HL-60/S4 treated with phorbol 12-myristate 13-acetate at 8.2 ng/mL for 4 days and 3 days (cell line): Measurements from ENCODE around the gene SLC8A3.

ENCODE experiments used
- in situ Hi-C: fragments of 300-500 bp; cut with MboI; formaldehyde crosslinking; loops from 2 replicates; pipeline ENCODE4 v1.15.0; 2022; ENCODE audit warnings: low sequenced_read_pairs

The SLC8A3 gene

DNA sequence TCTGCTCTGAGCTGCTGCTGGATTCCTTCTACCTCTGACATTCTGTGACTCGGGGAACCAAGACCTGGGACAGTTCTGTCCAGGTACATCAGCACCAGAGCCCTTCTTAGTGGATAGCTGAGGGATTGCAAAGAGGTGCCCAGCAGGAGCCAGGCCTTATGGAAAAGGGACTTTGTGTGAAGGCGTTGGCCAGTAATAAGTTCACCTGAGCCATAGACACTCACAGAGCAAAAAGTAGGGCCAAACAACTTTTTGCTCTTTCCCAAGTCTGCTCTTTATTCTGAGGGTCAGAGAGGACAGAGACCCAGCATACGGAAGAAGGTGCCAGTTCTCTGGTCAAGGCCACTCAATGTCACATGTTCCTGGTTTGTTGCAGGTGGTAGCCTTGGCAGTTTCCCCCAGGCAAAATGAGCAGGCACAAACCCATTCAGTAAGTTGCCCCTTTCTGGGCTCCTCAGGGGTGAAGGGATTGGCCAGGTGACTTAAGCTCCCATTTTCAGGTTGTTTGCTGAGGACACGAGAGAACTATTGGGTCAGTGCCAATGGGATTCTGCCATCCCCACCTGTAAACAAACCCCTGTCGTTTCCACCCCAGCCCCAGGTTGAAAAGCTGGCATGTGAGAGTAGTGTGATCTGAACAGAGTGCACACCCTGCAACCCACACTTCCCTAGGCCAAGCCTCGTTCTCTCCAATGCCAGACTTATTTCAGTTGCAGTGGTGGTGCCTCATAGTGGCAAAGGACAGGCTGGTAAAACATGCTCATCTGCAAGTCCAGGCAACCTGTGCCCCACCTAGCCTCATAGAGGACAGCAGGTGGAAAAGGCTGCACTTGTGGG, 159.2 kb downstream of the SLC8A3 start:
- in situ Hi-C loops: no loop called here

DNA sequence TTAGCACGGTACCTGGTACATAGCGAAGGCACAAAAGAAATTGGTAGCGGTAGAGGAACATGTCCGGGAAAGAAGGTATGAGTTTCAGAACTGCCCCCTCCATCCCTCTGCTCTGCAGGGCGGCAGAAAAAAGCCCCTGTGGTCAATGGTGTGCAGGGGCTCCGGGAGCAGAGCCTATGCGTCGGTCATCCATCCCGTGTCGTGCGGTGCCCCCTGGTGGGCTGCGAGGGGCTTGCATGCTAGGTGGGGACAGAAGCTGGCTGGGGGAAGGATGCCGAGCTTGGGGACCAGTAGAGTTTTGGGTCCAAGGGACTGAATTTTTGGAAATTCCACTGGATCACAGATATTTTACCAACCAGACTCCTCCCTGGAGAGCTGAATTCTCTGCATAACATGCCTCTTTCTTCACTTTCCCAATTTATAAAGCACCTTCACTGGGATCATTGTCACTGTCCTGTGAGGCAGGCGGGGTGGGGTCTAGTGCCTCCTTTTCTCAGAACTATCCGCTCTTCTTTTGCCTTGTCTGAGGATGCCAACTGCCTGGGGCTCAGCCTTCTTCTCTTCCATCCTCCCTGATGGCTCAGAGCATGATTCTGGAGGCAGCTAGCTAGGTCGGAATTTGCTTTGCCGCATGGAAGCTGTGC, 160.8 kb downstream of the SLC8A3 start:
- in situ Hi-C loops: no loop called here

DNA sequence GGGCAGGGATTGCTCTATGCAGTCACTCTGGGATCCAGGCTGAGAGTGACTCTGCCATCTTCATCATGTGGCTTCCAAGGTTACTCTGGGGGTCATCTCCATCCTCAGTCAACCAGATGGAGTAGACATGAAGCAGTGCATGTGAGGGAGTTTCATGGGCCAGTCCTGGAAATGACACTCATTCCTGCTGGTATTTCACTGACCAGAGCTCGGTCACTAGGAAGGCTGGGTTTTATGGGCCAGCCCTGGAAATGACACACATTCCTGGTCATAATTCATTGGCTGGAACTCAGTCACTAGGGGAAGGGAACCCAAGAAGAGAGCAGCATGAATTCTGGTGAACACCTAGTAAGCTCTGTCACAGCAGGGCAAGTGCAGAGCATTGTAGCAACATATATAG, 164.9 kb downstream of the SLC8A3 start:
- in situ Hi-C loops: no loop called here

DNA sequence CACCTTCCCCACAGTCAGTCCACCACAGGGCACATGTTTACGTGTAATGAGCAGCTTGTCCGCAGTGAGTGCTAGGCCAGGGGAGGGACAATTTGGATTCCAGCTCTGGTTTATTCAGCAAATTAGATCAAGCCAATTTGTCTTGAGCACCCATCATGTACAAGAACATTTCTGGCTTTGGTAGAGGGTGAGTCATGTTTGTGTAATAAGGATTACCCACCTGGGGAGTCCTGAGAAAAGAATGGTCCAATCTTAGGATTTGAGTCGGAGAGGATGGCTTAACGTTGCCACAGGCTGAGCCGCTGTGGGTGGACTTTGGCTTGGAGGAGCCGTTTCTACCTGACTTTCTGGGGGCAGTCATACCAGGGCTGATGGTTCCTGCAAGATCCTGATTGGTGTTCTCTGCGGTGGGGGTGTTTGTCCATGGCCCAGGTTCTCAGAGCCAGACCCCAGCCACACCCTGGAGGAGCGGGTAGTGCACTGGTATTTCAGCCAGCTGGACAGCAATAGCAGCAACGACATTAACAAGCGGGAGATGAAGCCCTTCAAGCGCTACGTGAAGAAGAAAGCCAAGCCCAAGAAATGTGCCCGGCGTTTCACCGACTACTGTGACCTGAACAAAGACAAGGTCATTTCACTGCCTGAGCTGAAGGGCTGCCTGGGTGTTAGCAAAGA, 165.8 kb downstream of the SLC8A3 start:
- in situ Hi-C loops: no loop called here

DNA sequence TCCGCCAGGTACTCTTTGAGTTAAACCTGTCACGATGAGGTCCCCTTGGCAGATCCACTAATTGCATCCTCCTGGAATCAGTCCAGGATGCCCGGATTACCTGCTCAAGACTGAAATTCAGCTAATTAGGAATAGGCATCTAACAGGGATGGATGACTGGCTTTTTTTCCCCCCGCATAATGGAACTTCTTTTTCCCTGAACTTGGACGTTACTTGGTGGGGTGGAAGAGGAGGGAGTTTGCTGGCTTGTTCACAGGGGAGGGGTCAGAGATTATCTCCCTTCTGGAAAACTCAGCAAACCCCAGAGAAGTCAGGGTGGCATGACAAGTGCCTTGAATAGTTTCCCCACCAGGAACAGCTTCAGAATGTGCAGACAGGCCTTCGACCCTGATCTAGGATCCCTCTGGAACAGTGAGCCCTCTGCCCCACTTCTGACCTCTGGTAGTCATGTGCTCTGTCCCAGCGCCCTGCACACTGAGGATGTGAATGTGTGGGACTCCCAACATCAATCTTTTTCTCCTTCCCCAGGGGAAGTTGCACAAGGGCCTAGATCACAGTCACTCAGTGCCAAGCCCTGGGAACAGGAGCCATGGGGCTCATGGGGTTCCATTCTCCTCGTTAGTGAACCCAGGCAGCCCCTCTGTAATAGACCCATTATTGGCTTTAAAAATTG, 167.1 kb downstream of the SLC8A3 start:
- in situ Hi-C loops: no loop called here

DNA sequence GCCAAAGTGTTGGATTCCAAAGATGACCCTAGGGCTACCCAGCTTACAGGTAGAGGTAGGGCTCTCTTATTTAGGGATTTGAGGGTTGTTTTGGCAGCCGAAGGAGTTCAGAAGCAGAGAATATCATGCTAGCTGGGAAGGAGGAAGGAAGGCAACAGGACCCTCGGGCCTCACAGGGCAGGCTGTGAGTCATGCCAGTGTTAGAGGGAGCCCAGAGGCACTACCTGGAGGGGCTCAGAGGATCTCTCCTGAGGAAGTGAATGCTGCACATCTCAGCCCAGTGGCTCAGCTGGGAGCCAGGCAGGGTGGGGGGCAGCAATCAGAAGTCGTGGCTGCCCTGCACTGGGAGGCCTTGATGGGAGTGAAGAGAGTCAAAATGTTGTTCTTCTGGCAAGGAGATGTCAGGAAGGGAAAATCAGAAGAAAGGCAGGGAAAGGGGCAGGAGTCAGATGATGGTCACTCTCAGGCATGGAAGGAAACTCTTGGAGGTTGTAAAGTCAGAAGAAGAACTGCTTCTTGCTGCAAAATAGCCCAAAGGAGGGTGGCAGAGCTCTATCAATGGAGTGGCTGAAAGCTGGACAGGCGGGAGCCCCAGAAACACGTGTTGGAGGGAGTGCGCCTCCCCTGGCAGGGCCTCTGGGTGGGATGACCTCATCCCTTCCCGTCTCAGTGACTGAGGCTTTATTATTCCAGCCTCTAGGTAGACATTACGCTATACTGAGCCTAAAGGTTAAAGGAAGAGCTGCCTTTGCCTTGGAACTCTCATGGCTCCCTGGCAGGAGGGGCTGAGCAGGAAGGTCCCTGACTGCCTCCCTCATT, 168.2 kb downstream of the SLC8A3 start:
- in situ Hi-C loops: no loop called here

DNA sequence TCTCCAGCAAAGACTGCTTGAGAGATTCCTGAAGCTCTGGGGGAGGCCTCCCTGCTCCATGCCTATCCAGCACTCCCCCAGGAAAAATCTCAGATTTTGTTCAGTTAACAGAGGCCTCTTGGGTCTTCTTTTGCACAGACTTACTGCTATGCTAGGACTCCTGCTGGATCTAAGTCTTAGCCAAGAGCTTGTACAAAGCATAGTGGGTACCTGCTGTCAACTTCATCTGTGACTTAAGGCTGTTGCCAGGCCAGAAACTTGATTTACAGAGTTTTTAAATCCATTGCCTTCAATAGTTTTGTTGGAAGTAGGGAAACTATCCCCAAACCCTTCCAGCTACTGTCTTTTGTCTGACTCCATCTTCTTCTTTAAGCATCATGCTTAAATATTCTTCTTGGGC, 169.1 kb downstream of the SLC8A3 start:
- in situ Hi-C loops: no loop called here

DNA sequence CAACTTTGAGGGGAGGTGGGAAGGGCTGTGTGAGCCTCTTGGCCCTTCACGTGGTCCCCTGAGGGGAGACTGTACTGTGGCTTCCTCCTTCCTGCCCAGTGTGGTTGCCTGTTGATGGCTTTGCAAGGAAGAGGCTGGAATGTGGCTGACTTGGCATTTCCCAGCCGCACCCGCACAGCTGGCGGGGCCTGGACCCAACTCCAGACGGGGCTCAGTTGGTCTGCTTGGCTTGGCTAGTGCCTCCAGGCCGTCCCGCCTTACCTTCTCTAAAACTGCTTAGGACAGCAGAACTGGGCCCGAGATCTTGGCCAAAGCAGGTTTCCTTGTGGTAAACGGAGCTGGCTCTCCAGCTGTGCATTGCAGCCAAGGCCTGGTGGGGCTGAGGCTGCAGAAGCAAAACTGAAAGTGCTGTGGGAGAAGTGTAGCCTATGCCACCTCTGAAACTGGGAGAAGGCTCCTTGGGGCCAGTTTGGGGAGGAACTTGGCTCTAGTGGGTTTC, 170.0 kb downstream of the SLC8A3 start:
- in situ Hi-C loops: no loop called here

DNA sequence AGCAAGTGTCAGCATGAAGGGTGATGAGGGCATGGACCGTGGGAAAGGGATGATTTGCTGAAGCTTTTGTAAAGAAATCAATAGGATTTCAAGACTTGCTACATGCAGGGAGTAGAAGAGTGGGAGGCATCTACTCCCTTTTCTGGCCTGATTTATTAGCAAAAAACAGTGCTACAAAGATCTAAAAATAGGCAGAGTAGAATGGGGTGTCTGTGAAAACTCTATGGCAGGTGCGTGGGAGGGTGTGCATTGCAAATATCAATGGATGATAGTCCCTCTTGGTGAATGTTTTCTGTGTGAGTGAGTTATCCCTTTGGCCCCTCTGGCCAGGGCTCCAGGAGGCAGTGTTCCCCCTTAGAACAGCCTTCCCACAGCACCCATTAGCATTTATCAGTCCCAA, 170.5 kb downstream of the SLC8A3 start:
- in situ Hi-C loops: no loop called here

DNA sequence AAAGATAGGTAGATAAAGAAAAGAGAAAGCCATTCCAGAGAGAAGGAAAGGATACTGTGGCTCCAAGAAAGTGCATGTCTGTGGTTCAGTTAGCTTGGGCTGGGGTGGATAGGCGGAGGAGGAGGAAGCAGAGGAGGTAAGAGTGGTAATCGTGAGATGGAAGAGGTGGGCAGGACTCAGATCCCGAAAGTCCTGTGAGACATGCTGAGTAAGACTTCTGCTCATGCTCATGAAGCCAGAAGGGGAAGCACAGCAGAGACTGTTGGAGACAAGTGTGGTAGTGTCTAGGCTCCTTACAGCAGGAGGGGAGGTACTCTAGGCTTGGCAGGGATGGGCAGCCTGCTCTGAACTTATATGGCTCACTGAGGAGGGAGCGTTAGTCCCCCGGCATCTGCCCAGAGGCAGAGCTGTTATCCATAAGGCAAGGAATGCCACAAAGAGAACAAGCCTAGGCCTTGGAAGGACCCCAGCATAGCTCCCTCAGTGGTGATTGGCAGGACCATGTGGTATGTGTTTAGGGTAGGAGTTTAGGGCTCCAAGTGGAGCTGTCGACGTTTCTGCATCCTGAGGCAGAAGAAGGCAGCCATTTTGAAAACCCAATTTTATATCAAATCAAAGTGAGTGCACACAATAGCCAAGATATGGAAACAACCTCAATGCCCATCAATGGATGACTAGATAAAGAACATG, 174.2 kb downstream of the SLC8A3 start:
- in situ Hi-C loops: no loop called here

DNA sequence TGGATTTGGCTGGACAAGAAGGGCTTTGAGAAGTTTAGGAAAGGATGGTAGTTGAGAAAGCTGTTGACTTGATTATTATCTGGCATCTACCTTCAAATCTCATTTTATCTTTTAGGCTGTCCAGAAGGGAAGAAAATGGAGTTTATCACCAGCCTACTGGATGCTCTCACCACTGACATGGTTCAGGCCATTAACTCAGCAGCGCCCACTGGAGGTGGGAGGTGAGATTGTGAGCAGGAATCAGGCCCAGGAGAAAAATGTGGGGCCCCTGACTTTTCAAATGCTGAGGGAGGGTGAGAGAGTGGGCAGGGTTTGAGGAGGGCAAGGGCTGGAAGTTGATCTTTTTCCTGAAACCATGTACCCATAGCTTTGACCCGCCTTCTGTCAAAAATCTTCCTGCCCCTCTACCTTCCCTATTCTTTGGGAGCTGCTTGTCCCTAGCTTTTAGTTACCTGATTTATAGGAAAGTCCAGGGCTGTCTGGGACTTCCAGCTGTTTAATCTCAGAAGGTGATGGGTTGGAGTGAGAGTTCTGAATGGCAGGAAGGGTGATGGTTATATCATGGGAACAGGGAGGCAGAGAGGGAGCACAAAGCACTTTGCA, 175.4 kb downstream of the SLC8A3 start:
- in situ Hi-C loops: no loop called here

DNA sequence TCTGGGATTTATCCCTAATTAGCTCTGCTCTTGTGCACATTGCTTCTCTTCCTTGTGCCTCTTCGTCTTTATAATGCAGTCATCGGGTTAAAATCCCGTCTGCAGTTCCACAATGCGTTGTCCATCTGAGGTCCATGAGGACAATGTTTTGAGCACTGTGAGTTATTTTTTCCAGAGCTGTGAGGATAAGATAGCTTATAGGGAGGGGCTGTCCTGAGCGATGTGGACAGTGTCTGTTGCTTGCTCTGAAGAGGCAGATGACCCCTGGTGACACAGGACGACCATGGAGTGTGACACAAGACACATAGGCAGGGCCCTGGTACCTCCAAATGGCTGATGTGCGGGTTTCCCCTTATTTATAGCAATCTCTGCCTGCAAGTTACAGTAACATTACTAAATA, 177.0 kb downstream of the SLC8A3 start:
- in situ Hi-C loops: no loop called here

DNA sequence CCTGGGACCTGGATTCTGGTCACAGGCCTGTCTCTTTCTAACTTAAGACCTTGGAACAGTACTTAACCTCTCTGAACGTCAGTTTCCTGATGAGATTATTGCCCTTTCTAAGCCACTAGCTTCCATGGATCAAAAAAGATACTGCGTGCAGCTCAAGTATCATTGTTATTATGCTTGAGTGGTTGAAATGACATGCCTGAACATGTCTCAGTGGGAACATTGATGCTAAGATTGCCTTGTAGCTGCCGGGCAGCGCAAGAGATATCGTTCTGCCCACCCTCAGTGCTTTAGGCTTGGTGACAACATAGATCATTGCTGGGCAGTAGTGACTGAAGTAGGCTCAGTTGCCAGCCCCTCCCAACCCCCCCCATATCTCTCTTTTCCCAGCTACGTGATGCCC, 177.7 kb downstream of the SLC8A3 start:
- in situ Hi-C loops: no loop called here

DNA sequence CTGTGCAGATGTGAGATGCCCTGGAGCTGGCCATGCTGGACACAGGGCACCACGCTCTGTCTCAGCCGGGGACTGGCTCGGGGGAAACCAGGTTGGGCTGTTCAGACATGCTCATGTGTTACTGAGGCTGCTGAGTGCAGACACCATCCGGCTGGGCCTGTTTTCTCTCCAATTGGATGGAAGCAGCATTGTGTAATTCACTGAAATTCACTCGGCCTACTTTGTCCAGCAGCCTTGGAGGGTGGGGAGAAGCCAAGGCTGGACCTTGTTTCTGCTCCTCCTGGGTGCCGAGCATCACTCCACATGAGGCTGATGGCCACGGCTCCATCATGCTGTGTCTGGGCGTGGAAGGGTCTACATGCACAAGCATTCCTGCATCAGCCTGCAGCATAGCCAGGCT, 178.8 kb downstream of the SLC8A3 start:
- in situ Hi-C loops: no loop called here

DNA sequence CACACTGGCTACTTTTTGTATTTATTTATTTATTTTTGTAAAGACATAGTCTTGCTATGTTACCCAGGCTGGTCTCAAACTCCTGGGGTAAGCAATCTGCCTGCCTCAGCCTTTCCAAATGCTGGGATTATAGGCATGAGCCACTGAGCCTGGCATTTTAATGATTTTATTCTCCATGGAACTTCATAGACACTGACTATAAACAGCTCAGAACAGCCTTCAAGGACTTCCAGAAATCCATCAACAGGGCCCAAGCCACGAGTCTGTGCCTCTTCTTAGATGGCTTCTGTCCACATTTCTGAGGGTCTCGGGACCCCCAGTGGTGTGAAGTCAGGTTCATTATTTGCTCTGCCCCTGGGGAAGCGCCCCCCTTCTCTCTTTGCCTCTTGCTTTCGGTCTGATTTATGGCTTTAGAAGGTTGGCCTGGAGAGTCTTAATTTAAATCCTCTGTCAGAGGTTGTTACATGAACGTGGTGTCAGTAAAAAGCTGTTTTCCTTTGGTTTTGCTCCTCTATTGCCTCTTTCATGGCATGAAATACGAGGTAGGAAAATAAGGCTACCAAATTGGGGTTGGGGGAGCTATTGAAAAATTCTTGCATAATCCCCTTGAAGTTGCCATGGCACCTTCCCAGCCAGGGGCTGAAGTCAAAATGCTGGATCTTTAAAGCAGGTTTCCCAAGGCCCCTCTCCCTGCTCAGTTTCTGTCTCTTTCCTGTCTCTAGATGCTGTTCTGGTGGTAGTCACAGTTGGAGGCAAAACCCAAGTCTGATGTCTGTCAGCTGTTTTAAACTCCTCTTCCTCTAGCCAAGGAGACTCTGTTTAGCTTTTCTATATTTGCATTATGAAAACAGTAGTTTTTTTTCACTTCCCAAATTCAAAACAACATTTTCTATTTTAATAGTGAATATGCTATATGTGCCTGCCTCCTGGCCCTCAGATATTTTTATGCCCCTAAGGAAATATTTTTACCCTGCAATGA, 180.2 kb downstream of the SLC8A3 start:
- in situ Hi-C loops: no loop called here

DNA sequence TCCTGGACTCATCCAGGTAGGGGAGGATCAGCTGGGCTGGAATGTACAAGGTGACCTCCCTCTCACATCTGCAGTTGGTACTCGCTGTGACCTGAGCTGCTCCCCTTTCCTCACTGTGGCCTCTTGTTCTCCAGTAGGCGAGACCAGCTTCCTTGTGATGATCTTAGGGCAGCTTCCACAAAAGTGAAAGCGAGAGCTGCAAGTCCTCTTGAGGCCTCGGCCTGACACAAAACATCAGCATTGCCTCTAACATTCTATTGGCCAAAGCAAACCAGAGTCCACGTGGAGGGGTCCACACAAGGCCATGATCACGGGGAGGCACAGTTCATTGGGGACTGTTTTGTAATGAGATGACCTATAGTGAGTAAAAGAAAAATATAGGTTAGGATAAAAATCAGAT, 182.1 kb downstream of the SLC8A3 start:
- in situ Hi-C loops: no loop called here

DNA sequence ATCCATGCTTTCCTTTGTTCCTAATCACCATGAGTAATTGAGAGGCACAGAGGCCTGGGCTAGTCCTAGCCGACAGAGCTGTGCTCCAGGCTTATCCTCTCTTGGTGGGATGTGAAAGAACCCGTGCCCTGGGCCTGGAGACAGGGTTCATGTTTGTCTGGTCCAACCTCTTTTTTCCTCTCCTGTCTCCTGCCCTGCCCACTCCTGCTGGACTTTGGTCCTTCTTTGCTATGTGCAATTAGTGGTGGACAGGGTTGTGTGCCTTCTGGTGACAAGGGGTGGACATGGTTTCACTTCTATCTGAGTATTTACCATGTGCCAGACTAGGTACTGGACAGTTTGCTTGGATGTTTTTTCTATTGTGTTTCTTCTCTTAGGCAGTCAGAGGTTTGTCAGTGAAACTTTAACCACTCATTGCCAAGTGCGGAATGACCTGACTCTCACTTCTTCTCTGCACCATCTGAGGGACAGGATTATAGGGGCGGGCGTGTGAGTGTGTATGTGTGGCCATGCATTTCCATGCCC, 183.4 kb downstream of the SLC8A3 start:
- in situ Hi-C loops: no loop called here

DNA sequence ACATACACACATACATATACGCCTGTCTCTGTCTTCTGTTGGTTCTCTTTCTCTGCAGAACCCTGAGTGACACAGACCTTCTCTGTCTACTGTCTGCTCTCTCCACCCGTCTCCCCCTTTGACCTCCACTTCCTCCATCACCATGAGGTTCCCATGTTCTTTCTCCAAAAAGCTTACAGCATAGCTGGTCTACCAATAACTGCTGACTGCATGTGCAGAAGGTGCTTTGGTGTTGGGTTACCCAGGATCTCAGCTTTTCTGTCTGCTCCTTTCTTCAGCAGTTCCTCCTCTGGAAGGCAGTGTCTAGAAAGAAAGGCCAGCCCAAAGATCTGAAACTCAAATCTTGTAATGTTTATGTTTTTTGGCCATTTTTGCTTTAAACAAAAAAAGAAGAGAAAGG, 184.0 kb downstream of the SLC8A3 start:
- in situ Hi-C loops: no loop called here
